ENCODE data around the gene SLC6A19. TPM values are rescaled to one million over a fixed set of nuclear protein-coding genes. Genes with fewer than 3 reads are reported as not detected.
A peak's percentile ranks its signal among the peaks of the same experiment; 100 is the strongest.

The SLC6A19 gene
- total RNA-seq (not detected), polyA plus RNA-seq (not detected)
- long read RNA-seq, donor 1, result 0 reads
- long read RNA-seq, donor 2, result 0 reads
- long read RNA-seq, donor 3, result 0 reads

DNA sequence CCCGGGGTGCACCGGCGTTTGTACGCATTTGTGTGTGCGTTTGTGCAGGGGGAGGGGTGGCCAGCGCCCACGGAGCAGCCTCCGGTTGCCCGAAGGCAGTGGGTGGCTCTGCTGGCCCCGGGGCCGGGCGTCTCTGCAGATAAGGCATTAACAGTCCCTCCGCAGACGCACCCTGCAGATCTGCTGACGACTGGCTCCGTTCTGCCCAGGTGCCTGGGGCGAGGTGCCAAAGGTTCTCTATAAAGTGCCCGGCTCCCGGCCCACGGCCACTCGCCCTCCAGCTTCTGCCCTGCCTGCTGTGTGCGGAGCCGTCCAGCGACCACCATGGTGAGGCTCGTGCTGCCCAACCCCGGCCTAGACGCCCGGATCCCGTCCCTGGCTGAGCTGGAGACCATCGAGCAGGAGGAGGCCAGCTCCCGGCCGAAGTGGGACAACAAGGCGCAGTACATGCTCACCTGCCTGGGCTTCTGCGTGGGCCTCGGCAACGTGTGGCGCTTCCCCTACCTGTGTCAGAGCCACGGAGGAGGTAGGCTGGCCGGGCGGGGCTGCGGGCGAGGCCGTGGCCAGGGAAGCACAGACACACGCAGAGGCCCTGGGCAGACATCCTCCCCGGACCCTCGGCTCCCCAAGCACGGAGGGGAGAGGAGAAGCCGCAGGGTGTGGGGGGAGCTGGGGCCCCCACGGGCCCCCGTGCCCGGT, at the start of gene SLC6A19:
Gene SLC6A19 (plus strand): TSS at position 269 of the 699 bp plus-strand sequence. CDS start 56 bp downstream, at position 325.
- intact Hi-C loops (cut with DNase I), result no loop called here
- peak in 2 of 5 donors; percentile 10 to 59 for DNase-seq
- Histone ChIP-seq H3K27me3 (peaks cover under 1 to 58% (median 9%) of the 10 kb centered on the region in 9 donors), H3K36me3 (no peaks in the 10 kb centered on the region), H3K27ac (no peak within 1 kb of the TSS), H3K9me3 (no peaks in the 10 kb centered on the region), H3K4me3 (no peak within 1 kb of the TSS), H3K4me1 (no peaks in the 10 kb centered on the region)
- TF ChIP-seq POLR2A (IDR thresholded peaks at IDR 0.05), result no peak
- TF ChIP-seq, protein P1, sequence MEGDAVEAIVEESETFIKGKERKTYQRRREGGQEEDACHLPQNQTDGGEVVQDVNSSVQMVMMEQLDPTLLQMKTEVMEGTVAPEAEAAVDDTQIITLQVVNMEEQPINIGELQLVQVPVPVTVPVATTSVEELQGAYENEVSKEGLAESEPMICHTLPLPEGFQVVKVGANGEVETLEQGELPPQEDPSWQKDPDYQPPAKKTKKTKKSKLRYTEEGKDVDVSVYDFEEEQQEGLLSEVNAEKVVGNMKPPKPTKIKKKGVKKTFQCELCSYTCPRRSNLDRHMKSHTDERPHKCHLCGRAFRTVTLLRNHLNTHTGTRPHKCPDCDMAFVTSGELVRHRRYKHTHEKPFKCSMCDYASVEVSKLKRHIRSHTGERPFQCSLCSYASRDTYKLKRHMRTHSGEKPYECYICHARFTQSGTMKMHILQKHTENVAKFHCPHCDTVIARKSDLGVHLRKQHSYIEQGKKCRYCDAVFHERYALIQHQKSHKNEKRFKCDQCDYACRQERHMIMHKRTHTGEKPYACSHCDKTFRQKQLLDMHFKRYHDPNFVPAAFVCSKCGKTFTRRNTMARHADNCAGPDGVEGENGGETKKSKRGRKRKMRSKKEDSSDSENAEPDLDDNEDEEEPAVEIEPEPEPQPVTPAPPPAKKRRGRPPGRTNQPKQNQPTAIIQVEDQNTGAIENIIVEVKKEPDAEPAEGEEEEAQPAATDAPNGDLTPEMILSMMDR (IDR thresholded peaks at IDR 0.05), result no peak
- 60 to 65% (median 64%) methylated on average over 44 to 51 of the region's 51 CpGs for WGBS, 4 donors
- ATAC-seq, result no peak

DNA sequence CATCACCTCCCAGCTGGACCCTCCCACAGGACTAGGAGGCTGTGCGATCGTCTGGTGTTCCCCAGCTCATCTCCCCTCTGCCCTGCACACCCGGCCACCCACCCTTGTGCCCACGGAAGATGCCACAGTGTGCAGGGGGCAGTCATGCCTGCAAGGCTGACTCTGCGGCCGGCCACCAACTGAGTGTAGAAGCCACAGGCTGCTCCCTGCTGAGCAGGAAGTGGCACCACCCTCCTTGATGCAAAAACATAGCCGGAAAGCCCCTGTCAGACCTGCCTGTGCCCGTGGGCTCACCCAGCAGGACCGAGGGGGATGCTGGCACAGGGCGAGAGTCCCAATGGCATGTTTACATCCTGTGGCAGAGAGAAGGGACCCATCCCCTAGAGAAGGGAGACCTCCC, 49.2 kb upstream of the SLC6A19 start:
- peaks cover 0 to 15% (median 0%) of the 10 kb centered on the region in 12 donors for H3K4me1 ChIP-seq
- no peak for ATAC-seq
- no peak for DNase-seq
- intact Hi-C loops (cut with DNase I), result no loop called here
- H3K27ac ChIP-seq, result no peak overlapping the region
- TF ChIP-seq, protein P1 (IDR thresholded peaks at IDR 0.05), result no peak
- TF ChIP-seq POLR2A (IDR thresholded peaks at IDR 0.05), result no peak
- H3K36me3 ChIP-seq, result no peaks in the 10 kb centered on the region
- H3K4me3 ChIP-seq, result no peak overlapping the region
- WGBS, 4 donors, result 72 to 80% (median 76%) methylated on average over 7 to 10 of the region's 10 CpGs
- H3K27me3 ChIP-seq, result peaks cover 17 to 39% (median 26%) of the 10 kb centered on the region in 9 donors
- no peaks in the 10 kb centered on the region for H3K9me3 ChIP-seq

DNA sequence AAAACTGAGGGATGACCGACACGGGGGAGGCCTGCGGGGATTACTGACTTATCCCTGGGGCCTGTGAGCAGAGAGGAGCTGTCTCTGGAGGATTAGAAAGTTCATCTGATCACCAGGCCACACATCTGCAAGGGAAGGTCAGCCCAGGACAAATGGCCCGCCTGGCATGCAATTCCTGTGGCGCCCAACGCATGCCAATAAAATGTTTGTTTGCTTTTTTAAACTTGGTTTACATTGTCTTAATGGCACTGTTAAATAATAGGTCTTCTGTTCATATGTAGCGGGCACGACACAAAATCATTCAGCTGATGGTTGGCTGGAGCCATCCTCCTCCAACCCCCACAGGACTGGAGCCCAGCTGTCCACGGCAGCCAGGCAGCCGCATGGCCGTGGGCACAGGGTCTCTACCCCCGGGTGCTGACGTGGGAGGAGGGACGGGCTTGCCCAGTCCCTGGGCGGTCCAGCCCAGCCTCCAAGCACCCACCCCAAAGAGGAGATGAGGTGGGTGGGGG, 48.6 kb upstream of the SLC6A19 start:
- ATAC-seq, result no peak
- no peak overlapping the region for H3K27ac ChIP-seq
- DNase-seq, result no peak
- H3K4me3 ChIP-seq, result no peak overlapping the region
- no peaks in the 10 kb centered on the region for H3K36me3 ChIP-seq
- intact Hi-C loops (cut with DNase I), result no loop called here
- H3K4me1 ChIP-seq, result peaks cover 0 to 15% (median 0%) of the 10 kb centered on the region in 12 donors
- WGBS, 4 donors, result 72 to 89% (median 81%) methylated on average over 9 to 15 of the region's 15 CpGs
- H3K9me3 ChIP-seq, result no peaks in the 10 kb centered on the region
- H3K27me3 ChIP-seq, result peaks cover 17 to 39% (median 26%) of the 10 kb centered on the region in 9 donors
- no peak for TF ChIP-seq POLR2A (IDR thresholded peaks at IDR 0.05)
- TF ChIP-seq, protein P1 (IDR thresholded peaks at IDR 0.05), result no peak

DNA sequence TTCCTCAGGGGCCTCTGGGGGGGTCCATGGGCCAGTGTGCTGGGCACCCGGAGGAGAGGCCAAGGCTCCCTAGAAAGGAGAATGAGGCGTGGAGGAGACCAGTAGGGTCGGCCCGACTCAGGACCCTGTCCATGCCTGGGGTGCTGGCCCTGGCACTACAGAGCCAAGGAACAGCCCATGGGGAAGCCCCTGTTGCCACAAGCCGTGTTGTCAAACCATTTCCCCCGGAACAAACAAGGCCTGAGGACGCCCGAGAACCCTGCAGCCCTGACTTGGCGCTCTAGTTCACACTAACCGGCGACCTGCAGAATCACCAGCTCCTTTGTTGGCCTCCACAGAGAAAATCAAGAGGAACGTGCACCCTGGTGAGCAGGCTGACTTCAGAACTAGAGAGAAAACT, 48.0 kb upstream of the SLC6A19 start:
- H3K4me1 ChIP-seq, result peaks cover 0 to 15% (median 0%) of the 10 kb centered on the region in 12 donors
- intact Hi-C loops (cut with DNase I), result no loop called here
- no peak for DNase-seq
- H3K9me3 ChIP-seq, result no peaks in the 10 kb centered on the region
- H3K27me3 ChIP-seq, result peaks cover 17 to 39% (median 26%) of the 10 kb centered on the region in 9 donors
- no peak overlapping the region for H3K27ac ChIP-seq
- H3K4me3 ChIP-seq, result no peak overlapping the region
- peak in 1 of 4 donors; percentile 18 for ATAC-seq
- WGBS, 4 donors, result 78 to 91% (median 86%) methylated on average over 11 to 12 of the region's 12 CpGs
- TF ChIP-seq, protein P1 (IDR thresholded peaks at IDR 0.05), result no peak
- no peak for TF ChIP-seq POLR2A (IDR thresholded peaks at IDR 0.05)
- H3K36me3 ChIP-seq, result no peaks in the 10 kb centered on the region

Data from heart left ventricle (tissue), 16 donors.